ENCODE results near the gene SELENOI.
"Not testable (repeated sequence)": the region's sequence is repeated elsewhere in the genome, so short reads cannot be mapped to it uniquely, and the experiment has no call there.

The SELENOI gene

GRCh38 chr2:26359886-26360473 is 14.0 kb downstream of the SELENOI start:
- DNase-seq, result no peak

- DNase-seq, result no peak
Observed at GRCh38 chr2:26363323-26363722, 17.4 kb downstream of the SELENOI start.

GRCh38 chr2:26363958-26364357 is 18.0 kb downstream of the SELENOI start:
- no peak for DNase-seq

- no peak for DNase-seq
Observed at GRCh38 chr2:26364669-26365068, 18.7 kb downstream of the SELENOI start.

GRCh38 chr2:26366957-26367356 is 21.0 kb downstream of the SELENOI start:
- no peak for DNase-seq

- not testable (repeated sequence) for DNase-seq
Observed at GRCh38 chr2:26369664-26370063, 23.7 kb downstream of the SELENOI start.

- DNase-seq, result not testable (repeated sequence)
Observed at GRCh38 chr2:26370909-26371308, 25.0 kb downstream of the SELENOI start.

GRCh38 chr2:26376799-26377198 is 30.9 kb downstream of the SELENOI start:
- DNase-seq, result no peak

GRCh38 chr2:26380281-26380680 is 34.3 kb downstream of the SELENOI start:
- DNase-seq, result no peak

- no peak for DNase-seq
Observed at GRCh38 chr2:26382564-26382963, 36.6 kb downstream of the SELENOI start.

GRCh38 chr2:26384183-26384582 is 38.2 kb downstream of the SELENOI start:
- no peak for DNase-seq

GRCh38 chr2:26384597-26384996 is 38.7 kb downstream of the SELENOI start:
- no peak for DNase-seq

GRCh38 chr2:26387189-26387588 is 41.2 kb downstream of the SELENOI start:
- DNase-seq, result no peak

GRCh38 chr2:26394694-26395093 is 48.8 kb downstream of the SELENOI start:
- no peak for DNase-seq

GRCh38 chr2:26395394-26395793 is 49.5 kb downstream of the SELENOI start:
- no peak for DNase-seq

- DNase-seq, result no peak
Observed at GRCh38 chr2:26396734-26397298, 50.9 kb downstream of the SELENOI start.

- DNase-seq, result no peak
Observed at GRCh38 chr2:26399771-26400376, 53.9 kb downstream of the SELENOI start.

GRCh38 chr2:26400723-26401122 is 54.8 kb downstream of the SELENOI start:
- no peak for DNase-seq

- no peak for DNase-seq
Observed at GRCh38 chr2:26401739-26402541, 56.0 kb downstream of the SELENOI start, which contains the start of gene DRC1. Gene DRC1 (plus strand): TSS chr2:26401920. CDS start chr2:26401990, 70 bp downstream.

GRCh38 chr2:26407526-26407925 is 61.6 kb downstream of the SELENOI start:
- no peak for DNase-seq

- DNase-seq, result no peak
Observed at GRCh38 chr2:26409785-26410184, 63.8 kb downstream of the SELENOI start.

- no peak for DNase-seq
Observed at GRCh38 chr2:26410764-26411243, 64.9 kb downstream of the SELENOI start.

GRCh38 chr2:26411419-26411818 is 65.5 kb downstream of the SELENOI start:
- DNase-seq, result no peak
